Measurements from ENCODE around the gene GARS1.

- TF ChIP-seq, protein P1, sequence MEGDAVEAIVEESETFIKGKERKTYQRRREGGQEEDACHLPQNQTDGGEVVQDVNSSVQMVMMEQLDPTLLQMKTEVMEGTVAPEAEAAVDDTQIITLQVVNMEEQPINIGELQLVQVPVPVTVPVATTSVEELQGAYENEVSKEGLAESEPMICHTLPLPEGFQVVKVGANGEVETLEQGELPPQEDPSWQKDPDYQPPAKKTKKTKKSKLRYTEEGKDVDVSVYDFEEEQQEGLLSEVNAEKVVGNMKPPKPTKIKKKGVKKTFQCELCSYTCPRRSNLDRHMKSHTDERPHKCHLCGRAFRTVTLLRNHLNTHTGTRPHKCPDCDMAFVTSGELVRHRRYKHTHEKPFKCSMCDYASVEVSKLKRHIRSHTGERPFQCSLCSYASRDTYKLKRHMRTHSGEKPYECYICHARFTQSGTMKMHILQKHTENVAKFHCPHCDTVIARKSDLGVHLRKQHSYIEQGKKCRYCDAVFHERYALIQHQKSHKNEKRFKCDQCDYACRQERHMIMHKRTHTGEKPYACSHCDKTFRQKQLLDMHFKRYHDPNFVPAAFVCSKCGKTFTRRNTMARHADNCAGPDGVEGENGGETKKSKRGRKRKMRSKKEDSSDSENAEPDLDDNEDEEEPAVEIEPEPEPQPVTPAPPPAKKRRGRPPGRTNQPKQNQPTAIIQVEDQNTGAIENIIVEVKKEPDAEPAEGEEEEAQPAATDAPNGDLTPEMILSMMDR (IDR thresholded peaks at IDR 0.05; ENCODE audit: insufficient read depth, low read depth, low read length) = no peak
- TF ChIP-seq EZH2 (IDR thresholded peaks at IDR 0.05; ENCODE audit: insufficient read depth, low read length) = no peak
Measured at GRCh38 chr7:30617359-30617758, 22.7 kb downstream of the GARS1 start.
